Nucleus accumbens (tissue), 56 donors: ENCODE measurements around the gene ZDHHC17.
A peak's percentile ranks its signal among the peaks of the same experiment; 100 is the strongest.
"Not testable (repeated sequence)": the region's sequence is repeated elsewhere in the genome, so short reads cannot be mapped to it uniquely, and the experiment has no call there.

Experiments used
- DNase-seq, 56 donors: peaks; one replicate each; lab custom pipeline; 2025; lab: John Stamatoyannopoulos, UW

Gene ZDHHC17

DNA sequence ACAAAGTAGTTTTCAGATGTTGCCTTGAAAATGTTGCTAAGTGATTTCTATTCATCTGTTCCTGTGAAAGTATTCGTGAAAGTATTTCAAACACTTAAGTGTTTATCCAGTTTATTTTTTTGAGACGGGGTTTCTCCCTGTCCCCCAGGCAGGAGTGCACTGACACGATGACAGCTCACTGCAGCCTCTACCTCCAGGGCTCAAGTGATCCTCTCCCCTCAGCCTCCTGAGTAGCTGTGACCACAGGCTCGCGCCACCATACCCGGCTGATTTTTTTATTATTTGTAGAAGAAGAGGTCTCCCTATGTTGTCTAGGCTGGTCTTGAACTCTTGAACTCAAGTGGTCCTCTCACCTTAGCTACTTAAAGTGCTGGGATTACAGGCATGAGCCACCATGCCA lies 1.7 kb downstream of the ZDHHC17 start:
- DNase-seq: no peak

DNA sequence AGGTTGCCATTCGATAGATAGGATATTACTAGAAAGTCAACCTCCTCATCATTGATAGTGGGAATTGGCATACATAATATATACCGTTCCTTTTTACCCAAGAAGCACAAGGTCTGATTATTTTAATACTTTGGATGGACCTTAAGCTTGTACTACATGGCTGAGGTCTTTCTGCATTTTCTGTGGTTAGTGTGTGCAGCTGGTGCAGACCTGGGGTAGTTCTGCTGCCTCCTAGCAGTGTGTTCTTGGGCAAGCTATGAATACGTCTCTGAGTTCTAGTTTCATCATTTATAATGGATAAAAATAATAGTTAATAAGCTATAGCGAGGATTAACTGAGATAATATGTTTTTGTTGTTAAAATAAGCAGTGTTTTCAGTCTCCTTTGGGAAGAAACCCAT lies 2.2 kb downstream of the ZDHHC17 start:
- no peak for DNase-seq

DNA sequence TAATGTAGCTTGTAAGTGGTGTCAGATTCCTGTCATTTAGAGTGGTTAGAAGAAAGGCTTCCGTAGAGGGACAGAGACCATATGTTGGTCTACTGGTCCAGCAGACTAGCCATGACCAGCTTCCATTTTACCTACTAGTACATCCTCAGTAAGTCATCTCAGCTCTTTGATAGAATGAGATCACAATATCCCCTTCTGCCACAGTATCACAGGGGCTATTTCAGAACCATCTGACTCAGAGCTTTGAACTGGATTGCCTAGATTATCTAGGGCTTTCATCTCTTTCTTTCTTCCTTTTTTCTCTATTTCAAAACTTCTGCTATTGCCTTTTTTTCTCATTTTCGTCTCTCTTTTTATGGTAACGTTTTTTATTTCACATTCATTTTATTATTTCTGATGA lies 4.7 kb downstream of the ZDHHC17 start:
- DNase-seq: no peak

DNA sequence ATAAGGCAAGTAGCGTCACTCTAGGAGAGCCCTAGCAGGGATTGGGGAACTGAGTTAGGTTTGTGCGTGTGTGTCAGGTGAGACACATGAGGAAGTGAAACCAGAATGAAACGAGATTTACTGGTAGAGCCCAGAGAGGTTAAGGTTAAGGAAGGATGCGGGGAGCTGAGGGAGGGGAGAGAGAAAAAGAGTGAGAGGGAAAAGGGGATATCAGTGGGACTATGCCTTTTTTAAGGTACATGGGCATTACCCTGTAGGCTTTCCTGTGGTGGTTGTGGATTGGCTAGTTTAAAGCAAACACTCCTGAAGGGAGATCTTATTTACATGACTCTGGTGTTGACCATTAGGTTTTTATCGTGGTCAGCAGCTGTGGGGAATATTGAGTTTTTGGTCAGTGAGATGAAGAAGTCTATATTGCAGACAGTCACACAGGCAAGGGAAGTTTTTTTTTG lies 13.9 kb downstream of the ZDHHC17 start:
- no peak for DNase-seq

DNA sequence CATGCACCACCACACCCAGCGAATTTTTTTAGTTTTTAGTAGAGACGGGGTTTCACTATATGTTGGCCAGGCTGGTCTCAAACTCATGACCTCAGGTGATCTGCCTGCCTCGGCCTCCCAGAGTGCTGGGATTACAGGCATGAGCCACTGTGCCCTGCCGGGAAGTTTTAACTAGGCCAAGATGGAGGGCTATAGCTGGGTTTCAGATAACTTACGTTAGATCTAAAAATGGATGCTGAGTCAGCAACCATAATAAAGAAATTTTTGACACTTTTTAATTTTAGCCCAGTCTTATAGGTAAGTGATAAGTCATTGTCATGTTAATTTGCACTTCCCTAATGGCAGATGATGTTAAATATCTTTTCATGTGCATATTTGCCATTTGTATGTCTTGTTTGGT lies 14.4 kb downstream of the ZDHHC17 start:
- DNase-seq: no peak

DNA sequence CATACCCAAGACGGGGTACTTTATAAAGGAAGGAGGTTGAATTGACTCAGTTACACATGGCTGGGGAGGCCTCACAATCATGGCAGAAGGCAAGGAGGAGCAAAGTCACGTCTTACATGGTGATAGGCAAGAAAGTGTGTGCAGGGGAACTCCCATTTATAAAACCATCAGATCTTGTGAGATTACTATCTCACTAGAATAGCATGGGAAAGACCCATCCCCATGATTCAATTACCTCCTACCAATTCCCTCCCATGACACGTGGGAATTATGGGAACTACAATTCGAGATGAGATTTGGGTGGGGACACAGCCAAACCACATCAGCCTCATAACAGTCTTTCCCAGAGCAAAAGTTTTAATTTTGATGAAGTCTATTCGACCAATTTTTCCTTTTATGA lies 15.4 kb downstream of the ZDHHC17 start:
- not testable (repeated sequence) for DNase-seq

DNA sequence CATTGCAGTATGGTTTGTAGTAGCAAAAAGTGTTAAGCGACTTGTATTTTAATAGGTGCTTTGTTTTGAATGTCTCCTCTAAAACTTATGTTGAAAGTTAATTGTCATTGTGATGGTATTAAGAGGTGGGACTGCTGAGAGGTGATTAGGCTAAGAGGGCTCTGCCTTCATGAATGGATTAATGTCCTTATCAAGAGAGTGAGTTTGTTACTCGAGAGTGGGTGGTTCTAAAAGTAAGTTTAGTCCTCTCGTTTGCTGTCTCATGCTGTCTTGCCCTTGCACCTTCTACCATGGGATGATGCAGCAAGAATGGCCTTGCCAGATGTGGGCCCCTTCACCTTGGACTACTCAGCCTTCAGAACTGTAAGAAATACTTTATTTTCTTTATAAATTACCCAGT lies 17.4 kb downstream of the ZDHHC17 start:
- no peak for DNase-seq

DNA sequence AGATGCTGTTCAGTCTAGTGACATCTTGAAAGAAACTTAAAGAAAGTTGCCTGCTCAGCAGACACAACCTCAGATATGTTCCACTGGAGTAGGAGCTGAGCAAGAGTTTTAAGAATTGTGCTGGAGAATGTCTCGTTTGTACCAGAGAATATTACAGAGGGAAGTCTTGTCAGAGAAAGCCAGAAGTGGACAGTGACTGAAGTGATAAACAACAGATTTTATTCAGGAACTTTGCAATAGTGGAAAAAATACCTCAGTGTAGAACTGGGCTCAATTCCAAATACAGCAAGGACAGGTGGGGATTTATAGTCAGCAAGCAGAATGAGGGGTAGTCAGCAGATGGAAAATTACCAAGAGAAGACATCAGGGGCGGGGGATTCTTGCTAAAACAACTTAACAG lies 18.6 kb downstream of the ZDHHC17 start:
- no peak for DNase-seq

DNA sequence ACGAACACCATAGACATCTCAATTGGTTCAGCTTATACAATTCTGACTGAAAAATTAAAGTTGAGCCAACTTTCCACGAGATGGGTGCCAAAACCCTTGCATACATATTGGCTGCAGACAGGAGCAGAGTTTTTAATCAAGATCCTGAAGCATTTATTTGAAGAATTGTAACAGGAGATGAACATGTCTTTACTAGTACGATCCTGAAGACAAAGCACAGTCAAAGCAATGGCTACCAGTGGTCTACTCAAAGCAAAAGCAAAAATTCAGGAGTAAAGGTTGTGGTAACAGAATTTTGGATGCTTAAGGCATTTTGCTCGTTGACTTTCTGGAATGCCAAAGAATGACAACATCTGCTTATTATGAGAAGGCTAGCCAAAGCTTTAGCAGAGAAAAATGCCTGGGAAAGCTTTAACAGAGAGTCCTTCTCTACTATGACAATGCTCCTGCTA lies 20.7 kb downstream of the ZDHHC17 start:
- DNase-seq: no peak

DNA sequence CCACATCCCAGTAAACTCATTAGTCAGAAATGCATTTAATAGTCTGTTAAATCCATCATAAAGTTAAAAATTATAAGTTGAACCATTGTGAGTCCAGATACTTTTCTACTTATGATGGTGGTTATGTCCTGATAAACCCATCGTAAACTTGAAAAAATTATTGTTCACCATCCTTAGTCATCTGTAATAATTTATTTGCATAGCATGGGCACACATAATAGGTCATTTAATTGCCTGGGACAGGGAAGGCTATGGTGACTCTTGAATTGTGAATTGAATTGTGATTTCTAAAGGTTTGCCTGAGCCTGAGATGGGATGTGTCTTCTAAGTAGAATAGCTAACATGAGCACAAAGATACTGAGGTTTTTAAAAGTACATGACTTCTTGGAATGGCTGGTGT lies 21.5 kb downstream of the ZDHHC17 start:
- no peak for DNase-seq

DNA sequence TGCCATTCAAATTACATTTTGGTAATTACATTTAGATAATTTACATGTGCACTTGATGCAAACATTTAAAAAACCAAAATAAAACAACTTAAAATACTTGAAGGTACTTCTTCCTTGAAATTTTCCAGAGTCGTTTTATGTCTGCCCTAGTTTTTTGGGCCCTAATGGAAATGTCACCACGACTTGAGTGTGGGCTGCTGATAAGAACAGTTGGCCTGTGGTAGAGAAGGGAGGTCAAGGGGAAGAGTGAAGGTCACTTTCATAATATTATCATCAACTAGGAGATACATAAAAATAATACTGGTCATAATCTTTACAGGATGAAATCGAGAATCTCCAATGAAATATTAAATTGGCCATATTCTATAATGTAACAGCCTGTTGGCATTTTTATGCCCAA lies 23.1 kb downstream of the ZDHHC17 start:
- DNase-seq: no peak

DNA sequence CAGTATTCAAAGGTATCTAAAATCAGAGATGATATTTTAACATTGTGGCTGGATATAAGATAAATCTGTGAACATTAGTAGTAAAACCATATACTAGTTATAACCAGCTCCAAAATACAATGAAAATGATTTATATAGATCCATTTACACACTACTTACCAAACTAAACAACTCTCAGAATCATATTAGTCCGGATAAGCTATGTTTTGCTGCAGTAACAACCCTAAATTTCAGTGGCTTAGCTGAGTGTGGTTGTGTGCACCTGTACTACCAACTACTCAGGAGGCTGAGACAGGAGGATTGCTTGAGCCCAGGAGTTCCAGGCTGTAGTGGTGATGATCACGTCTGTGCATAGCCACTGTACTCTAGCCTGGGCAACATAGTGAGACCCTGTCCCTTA lies 23.8 kb downstream of the ZDHHC17 start:
- DNase-seq: no peak

DNA sequence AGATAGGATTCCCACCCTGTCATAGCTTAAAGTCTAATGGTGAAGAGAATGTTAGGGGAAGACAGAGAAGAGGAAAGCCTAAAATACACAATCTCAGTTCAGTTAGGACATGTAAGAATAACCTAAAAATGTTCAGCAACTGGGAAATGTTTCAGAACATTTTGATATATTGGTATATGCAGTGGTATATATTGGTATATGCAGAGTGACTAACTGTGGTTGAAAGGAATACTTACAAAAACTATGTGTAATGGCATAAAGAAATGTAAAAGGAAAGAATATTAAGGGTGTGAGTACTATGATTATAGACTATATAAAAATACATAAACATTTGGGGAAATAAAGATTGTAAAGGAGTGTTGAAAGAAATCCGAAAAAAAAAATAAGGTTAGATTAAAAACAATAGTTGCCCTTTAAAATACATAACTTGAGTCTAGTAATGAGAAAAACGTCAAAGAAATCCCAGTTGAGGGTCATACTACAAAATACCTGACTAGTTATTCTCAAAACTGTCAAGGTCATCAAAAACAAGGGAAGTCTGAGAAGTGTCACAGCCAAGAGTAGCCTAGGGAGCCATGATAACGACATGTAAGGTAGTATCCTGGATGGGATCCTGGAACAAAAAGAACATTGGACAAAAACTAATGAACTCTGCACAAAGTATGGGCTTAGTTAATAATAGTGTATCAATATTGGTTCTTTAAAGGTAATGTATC lies 25.6 kb downstream of the ZDHHC17 start:
- DNase-seq: no peak

DNA sequence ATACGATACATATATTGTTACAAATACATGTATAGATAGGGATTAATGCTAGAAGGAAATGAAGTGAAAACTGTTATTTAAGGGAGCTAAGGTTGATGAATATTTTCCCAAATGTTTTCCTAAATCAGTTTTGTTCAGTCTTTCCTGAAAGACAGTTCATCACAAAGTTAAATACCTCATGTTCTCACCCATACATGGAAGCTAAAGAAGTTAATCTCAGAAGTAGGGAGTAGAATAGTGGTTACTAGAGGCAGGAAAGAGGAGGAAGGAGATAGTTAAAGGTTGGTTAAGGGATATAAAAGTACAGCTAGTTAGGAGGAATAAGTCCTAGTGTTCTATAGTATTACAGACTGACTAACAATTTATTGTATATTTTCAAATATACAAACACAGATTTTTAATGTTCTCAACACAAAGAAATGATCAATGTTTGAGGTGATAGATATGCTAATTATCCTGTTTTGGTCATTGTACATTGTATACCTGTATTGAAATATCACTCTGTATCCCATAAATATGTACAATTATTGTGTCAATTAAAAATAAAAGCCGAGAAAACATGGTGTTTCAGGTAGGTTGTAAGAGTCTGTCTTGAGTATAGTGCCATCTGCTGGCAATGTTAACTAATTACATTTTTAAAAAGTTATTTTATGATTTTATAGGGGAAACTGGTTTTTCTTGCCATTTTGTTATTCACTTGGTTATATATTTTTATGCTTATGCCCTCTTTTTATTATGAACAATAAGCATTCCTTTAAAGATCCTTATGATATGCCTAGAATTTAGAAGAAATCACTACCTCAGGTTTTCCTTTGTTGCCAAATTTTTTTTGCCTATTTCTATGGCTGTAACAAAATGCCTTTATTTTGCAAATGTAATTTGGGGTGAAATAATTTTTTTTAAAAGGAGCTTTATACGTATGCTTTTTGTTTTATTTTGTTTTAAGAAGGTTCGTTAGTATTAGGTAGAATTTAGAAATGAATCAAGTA lies 26.9 kb downstream of the ZDHHC17 start:
- DNase-seq: no peak

DNA sequence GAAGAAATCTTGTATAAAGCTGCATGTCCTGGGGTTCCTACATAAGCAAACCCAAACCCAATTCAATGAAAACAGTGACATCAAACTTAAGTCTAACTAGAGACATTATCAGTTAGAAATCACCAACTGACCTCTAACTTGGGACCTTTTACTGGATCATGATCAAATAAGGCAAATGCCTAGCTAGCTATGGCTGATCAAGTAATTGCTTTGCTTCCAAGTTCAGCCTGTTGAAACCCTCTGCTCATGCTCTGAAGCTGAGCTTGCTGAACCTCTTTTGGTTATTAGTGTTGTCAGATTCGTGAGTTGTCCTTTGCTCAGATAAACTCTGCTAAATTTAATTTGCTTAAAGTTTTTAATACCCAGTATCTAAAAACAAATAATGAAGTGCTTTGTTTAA lies 28.9 kb downstream of the ZDHHC17 start:
- DNase-seq: no peak

DNA sequence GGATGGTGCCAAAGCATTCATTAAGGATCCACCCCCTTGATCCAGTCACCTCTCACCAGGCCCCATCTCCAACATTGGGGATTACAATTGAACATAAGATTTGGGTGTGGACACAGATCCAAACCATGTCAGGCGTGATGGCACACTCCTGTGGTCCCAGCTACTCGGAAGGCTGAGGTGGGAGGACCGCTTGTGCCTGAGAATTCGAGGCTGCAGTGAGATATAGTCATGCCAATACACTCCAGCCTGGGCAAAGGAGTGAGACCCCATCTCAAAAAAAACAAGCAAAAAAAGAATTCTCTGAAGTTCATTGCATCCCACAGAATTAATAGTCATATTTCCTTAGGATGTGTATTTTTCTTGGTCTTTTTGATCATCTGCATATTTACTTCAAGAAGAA lies 34.9 kb downstream of the ZDHHC17 start:
- DNase-seq: no peak

DNA sequence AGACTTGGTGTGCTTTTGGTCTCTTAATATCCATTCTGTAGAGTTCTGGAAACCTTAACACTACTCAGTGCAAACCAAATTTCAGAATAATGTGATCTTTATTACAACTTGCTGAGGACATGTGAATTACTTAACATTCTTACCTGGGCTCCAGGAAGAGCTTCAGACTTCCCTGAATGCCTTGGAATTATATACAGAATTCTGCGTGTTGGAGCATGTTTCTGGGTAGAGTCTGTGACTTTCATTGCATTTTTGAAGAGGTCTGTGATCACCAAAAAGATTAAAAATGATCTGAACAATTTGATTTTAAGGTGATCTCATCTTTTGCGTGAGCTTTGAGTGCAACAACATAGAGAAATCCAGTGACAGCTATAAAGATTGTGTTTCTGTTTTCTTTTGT lies 35.4 kb downstream of the ZDHHC17 start:
- DNase-seq: no peak

DNA sequence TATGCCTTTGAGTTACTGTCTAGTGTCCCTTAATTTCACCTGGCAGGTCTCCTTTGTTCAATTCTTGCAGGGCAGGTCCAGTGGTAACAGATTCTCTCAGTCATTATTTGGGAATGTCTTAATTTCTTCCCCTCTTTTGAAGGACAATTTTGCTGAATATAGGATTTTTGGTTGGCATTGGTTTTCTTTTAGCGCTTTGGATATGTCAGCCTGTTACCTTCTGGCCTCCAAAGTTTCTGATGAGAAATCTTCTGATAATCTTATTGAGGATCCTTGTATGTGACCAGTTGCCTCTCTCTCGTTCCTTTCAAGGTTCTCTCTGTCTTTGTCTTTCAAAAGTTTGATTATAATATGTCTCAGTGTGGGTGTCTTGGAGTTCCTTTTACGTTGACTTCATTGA lies 38.1 kb downstream of the ZDHHC17 start:
- DNase-seq: no peak

DNA sequence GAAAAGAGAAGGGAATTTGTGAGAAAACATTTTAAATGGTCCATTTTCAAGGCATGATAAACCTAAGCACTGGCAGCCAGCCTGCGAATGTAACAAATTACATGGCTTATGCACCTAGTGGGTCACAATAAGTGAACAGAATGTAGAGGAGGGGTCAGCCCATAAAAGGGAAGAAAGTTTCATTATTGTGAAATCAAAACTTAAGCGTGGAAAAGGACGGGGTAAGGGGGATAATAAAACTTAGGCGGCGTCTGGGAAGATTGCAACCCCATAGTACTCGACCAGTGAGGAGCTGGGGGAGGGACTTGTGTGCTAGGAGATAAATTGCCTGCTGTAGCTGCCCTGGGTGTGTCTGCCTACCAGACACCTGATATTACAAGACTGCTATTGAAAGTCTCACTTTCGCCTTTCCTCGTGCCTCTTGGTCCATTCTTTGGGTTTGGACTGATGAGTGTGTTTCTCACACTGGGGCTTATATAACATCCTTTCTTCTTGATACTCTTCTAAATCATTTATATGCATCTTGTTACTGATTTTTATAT lies 40.6 kb downstream of the ZDHHC17 start:
- DNase-seq: no peak

DNA sequence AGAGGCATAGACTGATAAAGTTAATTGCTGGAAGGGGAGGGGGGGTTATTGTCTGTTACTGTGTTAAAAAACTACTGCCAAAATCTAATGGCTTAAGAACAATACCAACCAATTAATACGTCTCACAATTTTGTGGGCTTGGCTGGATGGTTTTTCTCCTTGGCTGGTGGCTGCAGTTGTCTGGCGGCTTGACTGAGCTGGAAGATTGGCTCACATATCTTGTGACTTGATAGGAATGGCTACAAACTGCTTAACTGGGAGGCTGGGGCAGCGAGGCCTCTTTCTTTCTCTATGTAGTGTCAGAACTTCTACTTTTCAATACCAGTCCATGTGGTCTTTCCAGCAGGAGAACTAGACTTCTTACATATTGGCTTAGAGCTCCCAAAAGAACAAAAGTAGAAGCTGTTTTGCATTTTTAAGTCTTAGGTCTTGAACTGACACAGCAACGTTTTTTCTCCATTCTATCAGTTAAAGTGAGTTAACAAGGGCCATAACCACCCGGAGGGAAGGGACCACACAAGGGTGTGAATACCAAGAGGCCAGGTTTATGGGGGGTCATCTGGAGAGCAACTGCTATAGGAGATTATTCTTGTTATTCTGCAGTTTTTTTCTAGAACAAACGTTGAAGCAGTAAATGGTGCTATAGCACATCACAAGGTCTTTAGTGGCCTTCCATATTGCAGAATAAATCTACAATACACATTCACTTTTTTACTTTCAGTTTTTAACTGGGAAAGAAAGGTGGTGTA lies 46.9 kb downstream of the ZDHHC17 start:
- peak in 4 of 56 donors; percentile 0 to 9 (median 5) for DNase-seq

DNA sequence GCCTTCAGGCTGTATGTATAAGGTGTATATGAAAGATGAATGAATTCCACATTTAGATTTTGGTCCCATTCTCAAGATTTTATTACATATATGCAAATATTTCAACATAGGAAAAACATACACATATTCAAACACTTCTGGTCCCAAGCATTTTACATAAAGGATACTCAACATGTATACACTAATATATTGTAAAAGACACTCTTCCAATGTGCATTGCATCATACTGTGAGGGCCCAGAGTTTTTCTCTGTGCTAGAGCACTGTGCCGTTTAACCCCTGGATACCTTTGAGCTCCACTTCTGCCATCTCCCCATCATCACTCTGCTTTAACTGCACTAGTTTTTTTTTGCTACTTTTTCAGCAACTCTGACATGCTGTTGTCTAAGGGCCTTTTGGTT lies 48.1 kb downstream of the ZDHHC17 start:
- no peak for DNase-seq
